ENCODE results near the gene PLA2G12B. TPM values are rescaled to one million over a fixed set of nuclear protein-coding genes. Genes with fewer than 3 reads are reported as not detected.

PLA2G12B gene
- total RNA-seq, 1 donor from 2014 or later, result not detected

DNA sequence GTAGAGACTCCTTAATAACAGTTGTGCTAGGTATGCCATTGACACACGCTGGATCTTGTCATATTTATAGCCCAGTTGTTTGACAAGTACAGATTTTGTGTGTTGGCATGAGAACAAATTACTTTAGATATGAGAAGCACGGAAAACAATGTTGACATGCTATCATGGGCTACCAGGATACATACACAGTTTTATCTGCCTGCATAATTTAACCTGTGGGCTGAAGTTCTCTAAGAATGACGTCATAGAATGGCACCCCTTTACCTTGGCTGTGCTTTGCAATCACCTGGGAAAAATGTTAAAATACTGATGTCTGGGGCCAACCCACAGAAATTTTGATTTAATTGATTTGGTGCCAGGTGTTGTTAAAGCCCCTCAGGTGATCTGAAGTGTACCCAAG lies 2.8 kb downstream of the PLA2G12B start:
- no peaks in the 10 kb centered on the region for H3K27me3 Mint-ChIP-seq (ENCODE audit: unreplicated experiment)
- no peak for DNase-seq
- no peaks in the 10 kb centered on the region for H3K9me3 Mint-ChIP-seq (ENCODE audit: unreplicated experiment)
- no peak overlapping the region for H3K27ac Mint-ChIP-seq (ENCODE audit: unreplicated experiment)
- peaks cover 3% of the 10 kb centered on the region for H3K4me1 Mint-ChIP-seq (ENCODE audit: low read depth, unreplicated experiment)
- H3K4me3 Mint-ChIP-seq (ENCODE audit: unreplicated experiment), result no peak overlapping the region
- TF ChIP-seq, protein P1, sequence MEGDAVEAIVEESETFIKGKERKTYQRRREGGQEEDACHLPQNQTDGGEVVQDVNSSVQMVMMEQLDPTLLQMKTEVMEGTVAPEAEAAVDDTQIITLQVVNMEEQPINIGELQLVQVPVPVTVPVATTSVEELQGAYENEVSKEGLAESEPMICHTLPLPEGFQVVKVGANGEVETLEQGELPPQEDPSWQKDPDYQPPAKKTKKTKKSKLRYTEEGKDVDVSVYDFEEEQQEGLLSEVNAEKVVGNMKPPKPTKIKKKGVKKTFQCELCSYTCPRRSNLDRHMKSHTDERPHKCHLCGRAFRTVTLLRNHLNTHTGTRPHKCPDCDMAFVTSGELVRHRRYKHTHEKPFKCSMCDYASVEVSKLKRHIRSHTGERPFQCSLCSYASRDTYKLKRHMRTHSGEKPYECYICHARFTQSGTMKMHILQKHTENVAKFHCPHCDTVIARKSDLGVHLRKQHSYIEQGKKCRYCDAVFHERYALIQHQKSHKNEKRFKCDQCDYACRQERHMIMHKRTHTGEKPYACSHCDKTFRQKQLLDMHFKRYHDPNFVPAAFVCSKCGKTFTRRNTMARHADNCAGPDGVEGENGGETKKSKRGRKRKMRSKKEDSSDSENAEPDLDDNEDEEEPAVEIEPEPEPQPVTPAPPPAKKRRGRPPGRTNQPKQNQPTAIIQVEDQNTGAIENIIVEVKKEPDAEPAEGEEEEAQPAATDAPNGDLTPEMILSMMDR (IDR thresholded peaks at IDR 0.05; ENCODE audit: partially characterized antibody, unreplicated experiment), result no peak
- H3K36me3 Mint-ChIP-seq (ENCODE audit: unreplicated experiment), result no peaks in the 10 kb centered on the region

DNA sequence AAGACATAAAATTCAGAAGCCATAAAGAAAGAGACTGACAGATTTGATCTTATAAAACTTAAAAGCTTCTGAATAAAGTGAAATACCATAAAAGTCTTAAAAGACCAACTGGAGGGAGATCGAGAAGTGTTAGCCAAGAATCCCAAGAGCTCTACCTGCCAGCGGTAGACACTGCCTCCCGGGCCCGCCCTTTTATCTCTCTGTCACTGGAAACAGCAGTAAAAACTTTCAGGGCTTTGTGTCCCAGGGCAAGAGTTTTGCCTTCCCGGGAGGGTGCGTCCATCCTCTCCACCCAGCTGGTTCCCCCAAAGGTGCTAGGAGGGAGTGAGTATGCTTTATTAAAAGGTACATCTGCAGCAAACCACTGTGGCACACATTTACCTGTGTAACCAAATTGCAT lies 5.8 kb downstream of the PLA2G12B start:
- H3K27me3 Mint-ChIP-seq (ENCODE audit: unreplicated experiment), result no peaks in the 10 kb centered on the region
- no peak overlapping the region for H3K4me3 Mint-ChIP-seq (ENCODE audit: unreplicated experiment)
- H3K4me1 Mint-ChIP-seq (ENCODE audit: low read depth, unreplicated experiment), result no peaks in the 10 kb centered on the region
- no peak overlapping the region for H3K27ac Mint-ChIP-seq (ENCODE audit: unreplicated experiment)
- no peaks in the 10 kb centered on the region for H3K9me3 Mint-ChIP-seq (ENCODE audit: unreplicated experiment)
- no peak for DNase-seq
- TF ChIP-seq, protein P1 (IDR thresholded peaks at IDR 0.05; ENCODE audit: partially characterized antibody, unreplicated experiment), result no peak
- H3K36me3 Mint-ChIP-seq (ENCODE audit: unreplicated experiment), result no peaks in the 10 kb centered on the region

DNA sequence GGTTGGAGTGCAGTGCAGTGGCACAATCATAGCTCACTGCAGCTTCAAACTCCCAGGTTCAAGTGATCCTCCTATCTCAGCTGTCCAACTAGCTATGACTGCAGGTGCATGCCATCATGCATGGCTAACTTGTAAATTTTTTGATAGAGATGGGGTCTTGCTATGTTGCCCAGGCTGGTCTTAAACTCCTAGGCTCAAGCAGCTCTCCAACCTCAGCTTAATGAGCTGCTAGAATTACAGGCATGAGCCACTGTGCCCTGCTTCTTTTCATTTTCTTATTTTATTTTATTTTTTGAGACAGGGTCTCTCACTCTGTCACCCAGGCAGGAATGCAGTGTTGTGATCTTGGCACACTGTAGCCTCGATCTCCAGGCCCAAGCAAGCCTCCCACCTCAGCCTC lies 7.6 kb downstream of the PLA2G12B start:
- H3K27me3 Mint-ChIP-seq (ENCODE audit: unreplicated experiment), result no peaks in the 10 kb centered on the region
- H3K4me3 Mint-ChIP-seq (ENCODE audit: unreplicated experiment), result no peak overlapping the region
- H3K4me1 Mint-ChIP-seq (ENCODE audit: low read depth, unreplicated experiment), result no peaks in the 10 kb centered on the region
- TF ChIP-seq, protein P1 (IDR thresholded peaks at IDR 0.05; ENCODE audit: partially characterized antibody, unreplicated experiment), result no peak
- DNase-seq, result no peak
- no peak overlapping the region for H3K27ac Mint-ChIP-seq (ENCODE audit: unreplicated experiment)
- no peaks in the 10 kb centered on the region for H3K9me3 Mint-ChIP-seq (ENCODE audit: unreplicated experiment)
- H3K36me3 Mint-ChIP-seq (ENCODE audit: unreplicated experiment), result no peaks in the 10 kb centered on the region

DNA sequence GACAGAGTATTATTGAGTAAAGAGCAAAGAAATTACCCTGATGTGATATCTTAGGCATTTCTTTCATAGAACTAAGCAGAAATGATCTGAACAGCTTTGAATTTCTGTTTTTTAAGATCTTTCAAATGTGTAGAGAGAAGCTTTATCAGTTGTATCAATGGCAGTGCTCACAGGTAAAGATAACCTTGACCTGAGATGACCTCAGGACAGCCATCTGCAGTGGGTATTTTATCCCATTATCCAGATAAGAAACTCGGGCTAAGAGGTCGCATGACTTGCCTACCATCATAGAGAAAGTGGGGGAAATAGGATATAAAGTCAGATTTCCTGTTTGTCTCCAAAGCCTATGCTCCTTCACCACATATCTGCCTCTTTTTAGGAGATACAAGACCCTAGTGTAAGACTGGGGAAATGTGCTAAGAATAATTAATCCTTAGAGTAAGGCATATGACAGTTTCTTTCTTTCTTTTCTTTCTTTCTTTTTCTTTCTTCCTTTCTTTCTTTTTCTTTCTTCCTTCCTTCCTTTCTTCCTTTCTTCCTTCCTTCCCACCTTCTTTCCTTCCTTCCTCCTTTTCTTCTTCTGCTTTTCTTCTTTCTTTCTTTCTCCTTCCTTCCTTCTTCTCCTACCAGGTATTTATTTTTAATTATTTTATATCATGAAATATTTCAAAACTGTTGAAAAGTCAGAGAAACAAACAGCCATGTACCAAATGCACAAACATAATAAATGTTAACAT lies 10.9 kb downstream of the PLA2G12B start:
- Mint-ChIP-seq H3K4me1 (ENCODE audit: low read depth, unreplicated experiment) (no peaks in the 10 kb centered on the region), H3K36me3 (ENCODE audit: unreplicated experiment) (no peaks in the 10 kb centered on the region), H3K4me3 (ENCODE audit: unreplicated experiment) (no peak overlapping the region), H3K9me3 (ENCODE audit: unreplicated experiment) (no peaks in the 10 kb centered on the region), H3K27ac (ENCODE audit: unreplicated experiment) (no peak overlapping the region), H3K27me3 (ENCODE audit: unreplicated experiment) (no peaks in the 10 kb centered on the region)
- DNase-seq, result no peak
- TF ChIP-seq, protein P1 (IDR thresholded peaks at IDR 0.05; ENCODE audit: partially characterized antibody, unreplicated experiment), result no peak

DNA sequence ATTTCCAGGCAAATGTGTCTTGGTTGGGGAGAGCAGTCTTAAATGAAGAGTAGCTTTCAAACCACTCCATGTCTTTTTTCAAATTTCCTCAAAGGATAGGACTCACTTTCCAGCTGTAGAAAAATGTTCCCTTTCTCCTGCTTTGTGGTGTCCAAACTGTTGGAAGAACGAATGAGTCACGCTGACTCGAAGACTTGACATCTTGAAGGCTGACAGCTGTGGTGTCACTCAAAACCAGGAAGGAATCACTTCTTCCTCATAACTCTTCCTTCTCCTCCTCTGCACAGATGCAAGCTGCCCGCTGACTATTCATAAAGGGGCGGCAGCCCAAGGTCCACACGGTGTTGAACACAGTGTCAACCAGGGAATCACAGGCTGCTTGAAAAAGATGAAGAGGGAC lies 19.2 kb downstream of the PLA2G12B start:
- no peaks in the 10 kb centered on the region for H3K4me1 Mint-ChIP-seq (ENCODE audit: low read depth, unreplicated experiment)
- no peaks in the 10 kb centered on the region for H3K9me3 Mint-ChIP-seq (ENCODE audit: unreplicated experiment)
- no peak for DNase-seq
- peaks cover 2% of the 10 kb centered on the region for H3K27me3 Mint-ChIP-seq (ENCODE audit: unreplicated experiment)
- TF ChIP-seq, protein P1 (IDR thresholded peaks at IDR 0.05; ENCODE audit: partially characterized antibody, unreplicated experiment), result no peak
- H3K27ac Mint-ChIP-seq (ENCODE audit: unreplicated experiment), result no peak overlapping the region
- no peaks in the 10 kb centered on the region for H3K36me3 Mint-ChIP-seq (ENCODE audit: unreplicated experiment)
- H3K4me3 Mint-ChIP-seq (ENCODE audit: unreplicated experiment), result no peak overlapping the region

Data from glutamatergic neuron (in vitro differentiated cells).